MCF 10A (cell line): ENCODE measurements around the gene TMEM120A. TPM values are rescaled to one million over a fixed set of nuclear protein-coding genes. Genes with fewer than 3 reads are reported as not detected.

Source experiments
- BruUV-seq: library from RNA; stranded (reverse); fragments of 400-500 nt; replicated peaks from 2 replicates; lab custom pipeline; 2021; lab: Mats Ljungman, UMichigan
- CTCF ChIA-PET: fragments of 300-600 bp; sonication (Branson Sonifier 250); formaldehyde crosslinking; extraction: SDS; loops from one replicate; lab custom pipeline; 2021; ENCODE audit warnings: antibody characterized with exemption, inconsistent platforms; lab: Yijun Ruan, JAX
- POLR2A ChIA-PET: fragments of 300-600, 350-650 bp; sonication (Branson Sonifier 250); formaldehyde crosslinking; extraction: SDS; loops from one replicate; lab custom pipeline; 2020; ENCODE audit warnings: antibody characterized with exemption, inconsistent platforms; lab: Yijun Ruan, JAX
- DNase-seq: peaks from one replicate; pipeline ENCODE4 v3.0.0-alpha.2; 2018; ENCODE audit not compliant: unreplicated experiment
- H3K27ac Mint-ChIP-seq: one replicate; pipeline ENCODE4 v1.8.0; 2022; ENCODE audit warnings: mild to moderate bottlenecking, low read depth, mixed read lengths; ENCODE audit not compliant: unreplicated experiment
- H3K27me3 Mint-ChIP-seq: one replicate; pipeline ENCODE4 v1.8.0; 2022; ENCODE audit warnings: mixed read lengths; ENCODE audit not compliant: insufficient read depth, unreplicated experiment
- H3K36me3 Mint-ChIP-seq: one replicate; pipeline ENCODE4 v1.8.0; 2022; ENCODE audit warnings: mild to moderate bottlenecking, moderate library complexity, mixed read lengths; ENCODE audit not compliant: insufficient read depth, unreplicated experiment
- H3K4me1 Mint-ChIP-seq: one replicate; pipeline ENCODE4 v1.8.0; 2022; ENCODE audit warnings: mixed read lengths; ENCODE audit not compliant: insufficient read depth, unreplicated experiment
- H3K4me3 Mint-ChIP-seq: one replicate; pipeline ENCODE4 v1.8.0; 2022; ENCODE audit warnings: mild to moderate bottlenecking, moderate library complexity, mixed read lengths; ENCODE audit not compliant: unreplicated experiment
- H3K9me3 Mint-ChIP-seq: one replicate; pipeline ENCODE4 v1.8.0; 2022; ENCODE audit warnings: mixed read lengths; ENCODE audit not compliant: unreplicated experiment
- CTCF ChIP-seq: fragments of 200-600 bp; IDR thresholded peaks from one replicate; pipeline ENCODE4 v1.8.0; 2022; ENCODE audit warnings: antibody characterized with exemption, mild to moderate bottlenecking; ENCODE audit not compliant: unreplicated experiment
- intact Hi-C: fragments of 100-400 bp; cut with micrococcal nuclease; formaldehyde crosslinking; loops from 2 replicates; pipeline ENCODE4 v1.14.1; 2022
- total RNA-seq: library from RNA; stranded (reverse); gene quantifications from 2 replicates; pipeline ENCODE4 v1.2.3, GENCODE V29; 2022

TMEM120A gene
- total RNA-seq, 1 experiment from 2014 or later, result 19.4 TPM

GRCh38 chr7:75943864-75944263 is 50.5 kb downstream of the TMEM120A start:
- DNase-seq, result peak; percentile 85
- Mint-ChIP-seq H3K4me3 (no peak overlapping the region), H3K9me3 (no peaks in the 10 kb centered on the region), H3K36me3 (peaks cover 3% of the 10 kb centered on the region), H3K27ac (peak overlapping the region; percentile 81), H3K4me1 (peaks cover 29% of the 10 kb centered on the region), H3K27me3 (no peaks in the 10 kb centered on the region)
- ChIA-PET CTCF (no interaction called here), POLR2A (interaction anchor here (0.8 to 2.0 kb wide), 4 partner anchors 16 to 68 kb away, joined by 4 to 9 read pairs (median 6); no protein-coding TSS in a partner anchor)
- no TSS peak for BruUV-seq
- intact Hi-C loops, result loop anchor here (2.0 kb wide), 1 partner anchor 65 kb away; the partner anchor contains the start of gene RHBDD2
- no peak for TF ChIP-seq CTCF

GRCh38 chr7:75938921-75939320 is 55.5 kb downstream of the TMEM120A start:
- BruUV-seq, result no TSS peak
- Mint-ChIP-seq H3K27me3 (no peaks in the 10 kb centered on the region), H3K36me3 (peaks cover 7% of the 10 kb centered on the region), H3K9me3 (peaks cover 2% of the 10 kb centered on the region), H3K27ac (peak overlapping the region; percentile 73), H3K4me1 (peaks cover 24% of the 10 kb centered on the region), H3K4me3 (no peak overlapping the region)
- DNase-seq, result no peak
- TF ChIP-seq CTCF, result no peak
- ChIA-PET CTCF (interaction anchor here (0.6 to 1.0 kb wide), 4 partner anchors 22 to 192 kb away, joined by 3 read pairs; no protein-coding TSS in a partner anchor), POLR2A (interaction anchor here (0.7 to 1.5 kb wide), 3 partner anchors 23 to 65 kb away, joined by 3 to 5 read pairs (median 3); no protein-coding TSS in a partner anchor)
- intact Hi-C loops, result no loop called here

- peak overlapping the region; percentile 73 for H3K27ac Mint-ChIP-seq
- no peak overlapping the region for H3K4me3 Mint-ChIP-seq
- POLR2A ChIA-PET, result interaction anchor here (0.6 to 1.5 kb wide), 4 partner anchors 22 to 66 kb away, joined by 3 to 5 read pairs (median 3); no protein-coding TSS in a partner anchor
Observed at GRCh38 chr7:75937958-75938786, 56.2 kb downstream of the TMEM120A start.

More at GRCh38 chr7:75937958-75938786, 56.2 kb downstream of the TMEM120A start:
- CTCF ChIA-PET, result interaction anchor here (0.6 kb wide), 1 partner anchor 192 kb away, joined by 3 read pairs; no protein-coding TSS in a partner anchor
- H3K9me3 Mint-ChIP-seq, result peaks cover 6% of the 10 kb centered on the region
- H3K4me1 Mint-ChIP-seq, result peaks cover 18% of the 10 kb centered on the region
- intact Hi-C loops, result no loop called here
- no peak for TF ChIP-seq CTCF
- peaks cover 7% of the 10 kb centered on the region for H3K36me3 Mint-ChIP-seq
- DNase-seq, result peak; percentile 64
- no peaks in the 10 kb centered on the region for H3K27me3 Mint-ChIP-seq
- BruUV-seq, result no TSS peak

Other genes with a start within 250 kb of the TMEM120A start
- not detected in 2 replicates for gene CCL26, start 222.4 kb downstream of the TMEM120A start, total RNA-seq
- not detected in 2 replicates for gene CCL24, start 180.8 kb downstream of the TMEM120A start, total RNA-seq
- 36.1 and 38.6 TPM in 2 replicates for gene RHBDD2, start 115.6 kb downstream of the TMEM120A start, total RNA-seq
- 45.1 and 58.0 TPM in 2 replicates for gene POR, start 79.4 kb downstream of the TMEM120A start, total RNA-seq
- 49.3 and 79.7 TPM in 2 replicates for gene STYXL1, start 53.4 kb upstream of the TMEM120A start, total RNA-seq
- 278 and 328 TPM in 2 replicates for gene MDH2, start 53.5 kb upstream of the TMEM120A start, total RNA-seq
- 0.70 and 0.71 TPM in 2 replicates for gene SRRM3, start 207.3 kb upstream of the TMEM120A start, total RNA-seq